ENCODE results near the gene SYCE1.

GRCh38 chr10:133529576-133529946 is 35.8 kb downstream of the SYCE1 start:
- TF ChIP-seq POLR2A (IDR thresholded peaks at IDR 0.05; ENCODE audit: low read depth, low read length) (no peak), CTCF (conservative IDR thresholded peaks at IDR 0.05; ENCODE audit: low read depth, low read length) (no peak), RAD21 (IDR thresholded peaks at IDR 0.05; ENCODE audit: low read length) (no peak), SMC3 (IDR thresholded peaks at IDR 0.05; ENCODE audit: low read depth, low read length) (no peak), FOS (IDR thresholded peaks at IDR 0.05; ENCODE audit: low read depth, low read length) (no peak), MXI1 (IDR thresholded peaks at IDR 0.05; ENCODE audit: borderline replicate concordance, low read depth, low read length) (no peak), USF2 (IDR thresholded peaks at IDR 0.05; ENCODE audit: low read depth, low read length) (no peak)
